Activated effector memory CD4-positive, alpha-beta T cell treated with anti-CD3 and anti-CD28 coated beads, Interleukin-2, amount 50 U/mL, for 16 hours (primary cell): ENCODE measurements around the gene PLEKHG1.

Source experiments
- DNase-seq: peaks from one replicate; pipeline ENCODE4 v3.0.0-alpha.2; 2020

Gene PLEKHG1

DNA sequence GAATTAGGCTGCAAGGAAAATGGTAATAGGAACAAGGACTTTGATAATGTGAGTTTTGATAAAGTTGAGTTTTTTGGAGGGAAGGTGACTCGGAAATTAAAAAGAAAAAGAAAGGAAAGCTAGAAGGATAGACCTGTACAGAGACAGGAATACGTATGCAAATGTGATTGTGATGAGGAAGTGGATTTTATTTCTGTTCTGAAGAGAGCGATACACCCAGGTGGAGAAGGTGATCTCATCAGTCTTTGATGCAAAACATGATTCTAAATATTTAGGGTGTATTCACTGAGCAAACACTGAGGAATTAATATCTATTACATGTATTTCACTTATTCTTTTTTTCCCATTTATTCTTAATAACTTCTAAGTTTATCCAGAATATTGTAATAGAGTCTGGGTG is 9.2 kb upstream of the PLEKHG1 start:
- DNase-seq: no peak

DNA sequence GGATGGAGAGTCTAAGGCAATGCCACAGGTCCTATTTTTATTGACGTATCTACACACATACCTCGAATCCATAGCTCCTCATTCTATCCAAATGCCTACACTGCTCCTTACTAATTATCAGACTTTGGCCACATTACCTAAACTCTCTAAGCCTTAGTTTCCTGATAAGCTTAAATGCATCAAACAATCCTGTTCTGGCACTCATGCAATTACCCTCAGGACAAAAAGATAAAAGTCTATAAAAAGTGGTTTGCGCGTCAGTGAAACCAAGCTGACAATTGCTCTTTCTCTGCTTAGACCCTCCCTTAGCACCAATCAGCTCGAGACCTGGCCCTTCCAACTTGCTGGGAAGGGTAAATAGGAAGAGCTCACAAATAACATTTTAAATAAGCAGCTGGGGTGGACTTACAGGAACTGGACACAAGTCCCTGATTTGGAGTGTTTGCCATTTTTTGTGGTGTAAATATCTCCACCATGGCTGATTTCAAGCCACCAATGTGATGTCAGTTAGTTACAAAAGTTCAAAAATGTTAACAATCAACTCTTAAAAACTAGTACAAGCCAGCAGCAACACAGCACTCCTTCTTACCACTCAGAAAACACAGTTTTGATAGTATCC is 7.2 kb upstream of the PLEKHG1 start:
- DNase-seq: no peak

DNA sequence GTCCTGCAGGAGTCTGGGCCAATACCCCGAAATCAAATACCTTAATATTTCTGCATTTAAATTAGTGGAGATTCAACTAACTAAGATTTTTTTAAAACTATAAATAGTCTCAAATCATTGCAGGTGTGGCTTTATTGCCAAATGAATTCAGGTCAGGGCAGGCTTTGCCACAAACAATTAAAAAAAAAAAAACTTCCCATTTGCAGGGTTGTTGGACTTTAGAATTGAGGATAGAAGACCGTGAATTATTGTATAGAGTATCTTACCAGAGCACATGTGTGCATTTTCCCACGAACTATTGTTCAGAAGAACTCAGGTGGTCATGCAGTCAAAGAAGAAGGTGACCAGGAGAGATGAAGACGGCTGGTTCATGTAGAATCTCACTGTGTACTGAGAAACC is 6.6 kb upstream of the PLEKHG1 start:
- DNase-seq: no peak

DNA sequence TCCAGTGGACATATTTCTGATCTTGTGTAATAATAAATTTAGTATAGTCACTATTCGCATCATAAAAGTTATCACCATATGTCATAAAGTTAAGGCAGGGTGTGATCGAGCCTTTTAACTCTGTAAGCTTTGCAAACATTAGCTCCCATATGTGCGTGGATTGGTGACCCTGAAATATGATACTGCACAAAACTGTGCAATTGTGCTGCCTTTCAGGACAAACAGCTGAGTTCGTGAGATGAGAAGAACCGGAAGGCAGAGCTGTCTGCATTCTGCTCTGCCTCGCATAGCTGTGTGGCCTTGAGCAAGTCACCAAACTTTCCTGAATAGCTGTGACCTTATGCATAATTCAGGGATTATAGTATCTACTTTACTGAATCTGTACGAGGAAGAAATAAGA is 3.2 kb upstream of the PLEKHG1 start:
- DNase-seq: no peak

DNA sequence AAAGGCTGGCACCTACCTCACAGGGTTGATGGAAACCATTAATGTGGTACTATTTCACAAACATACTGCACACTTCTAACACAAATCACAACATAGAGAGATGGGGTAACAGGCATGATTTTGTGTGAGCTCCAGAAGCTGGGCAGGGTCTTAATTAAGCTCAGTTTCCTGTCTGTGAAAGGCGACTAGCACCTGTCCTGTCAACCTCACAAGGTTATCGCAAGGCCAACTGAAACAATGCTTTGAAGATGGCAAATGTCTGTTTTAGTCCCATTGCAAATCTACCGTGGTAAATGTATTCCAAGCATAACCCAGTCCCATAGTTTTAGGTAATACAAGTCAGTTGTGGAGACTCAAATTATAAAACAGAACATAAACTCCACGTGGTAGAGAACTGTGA is 1.3 kb upstream of the PLEKHG1 start:
- DNase-seq: no peak

DNA sequence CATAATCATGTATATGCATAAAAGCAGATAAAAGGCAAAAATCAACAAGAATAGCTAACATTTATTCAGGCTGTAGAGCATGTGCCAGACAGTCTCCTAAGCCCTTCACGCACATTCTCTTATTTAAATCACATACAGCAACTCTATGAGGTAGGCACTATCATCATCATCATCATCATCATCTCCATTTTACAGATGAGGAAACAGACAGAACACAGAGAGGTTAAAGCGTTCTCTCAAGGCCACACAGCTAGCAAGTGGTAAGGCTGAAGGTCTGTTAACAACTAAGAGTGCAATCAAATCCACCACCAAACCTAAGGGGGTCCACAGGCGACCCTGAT is 857 bp upstream of the PLEKHG1 start:
- DNase-seq: no peak

DNA sequence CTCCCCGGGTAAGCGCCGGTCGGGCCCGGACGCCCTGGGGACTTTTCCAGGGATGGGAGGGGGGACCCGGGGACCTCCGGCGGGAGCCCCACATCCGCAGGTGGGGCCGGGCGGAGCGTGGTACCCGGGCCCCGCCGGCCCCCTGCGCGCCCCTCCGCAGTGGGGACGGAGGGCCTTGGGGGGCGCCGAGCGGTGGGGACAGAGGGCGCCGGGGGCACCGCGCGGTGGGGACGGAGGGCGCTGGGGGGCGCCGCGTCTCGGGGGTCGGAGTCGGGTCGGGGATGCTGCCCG is 270 bp downstream of the PLEKHG1 start:
- no peak for DNase-seq

DNA sequence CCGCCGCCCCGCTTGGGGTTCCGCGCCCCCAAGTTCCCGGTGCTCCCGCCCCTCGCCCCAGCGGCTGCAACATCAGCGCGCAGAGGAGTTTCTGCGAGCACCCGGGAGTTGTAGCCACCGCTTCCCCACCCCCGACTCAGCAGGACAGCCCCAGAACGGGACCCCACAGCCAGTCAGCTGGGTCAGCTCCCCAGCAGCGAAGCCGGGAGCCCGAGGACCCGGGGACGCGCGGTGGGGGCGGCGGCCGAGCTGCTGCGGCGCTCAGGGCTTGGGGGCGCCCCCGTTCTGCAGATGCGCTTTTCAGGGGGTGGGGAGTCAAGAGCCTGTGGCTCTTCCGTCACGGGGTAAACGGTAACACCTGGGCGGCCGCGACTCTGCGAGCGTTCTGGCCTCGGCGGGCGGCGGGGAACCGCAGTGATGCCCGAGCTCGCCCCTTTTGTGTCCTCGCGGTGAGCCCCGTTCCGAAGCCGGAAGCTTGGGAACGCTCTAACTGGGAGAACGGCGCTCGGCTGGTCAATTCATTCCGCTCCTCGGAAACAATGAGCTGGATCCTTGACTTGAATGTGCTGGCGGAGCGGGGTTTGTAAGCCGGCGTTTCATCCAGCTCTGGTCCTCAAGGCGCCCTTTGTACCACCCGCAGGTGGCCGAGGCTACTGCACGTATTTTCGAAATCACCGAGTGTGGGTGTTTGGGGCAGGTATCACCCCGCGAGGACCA is 774 bp downstream of the PLEKHG1 start:
- peak; percentile 84 for DNase-seq

DNA sequence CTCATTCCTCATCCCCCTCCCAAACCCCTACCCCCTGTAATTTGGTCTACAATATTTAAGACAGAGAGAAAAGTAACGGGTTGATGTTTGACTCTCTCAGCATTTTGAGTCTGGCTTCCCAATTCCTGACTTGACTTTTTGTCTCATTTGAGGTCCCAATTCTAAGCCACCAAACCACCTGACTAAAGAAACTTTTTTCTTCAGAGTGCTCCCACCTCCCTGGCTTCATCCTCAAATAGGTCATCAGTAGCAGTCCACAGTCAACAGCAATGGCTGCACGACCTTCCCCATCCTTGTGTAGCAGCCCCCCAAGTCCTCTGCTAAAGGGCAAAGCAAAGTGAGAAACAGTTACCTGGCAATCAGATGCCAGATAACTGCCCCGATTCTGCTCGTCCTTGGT is 1.8 kb downstream of the PLEKHG1 start:
- DNase-seq: no peak

DNA sequence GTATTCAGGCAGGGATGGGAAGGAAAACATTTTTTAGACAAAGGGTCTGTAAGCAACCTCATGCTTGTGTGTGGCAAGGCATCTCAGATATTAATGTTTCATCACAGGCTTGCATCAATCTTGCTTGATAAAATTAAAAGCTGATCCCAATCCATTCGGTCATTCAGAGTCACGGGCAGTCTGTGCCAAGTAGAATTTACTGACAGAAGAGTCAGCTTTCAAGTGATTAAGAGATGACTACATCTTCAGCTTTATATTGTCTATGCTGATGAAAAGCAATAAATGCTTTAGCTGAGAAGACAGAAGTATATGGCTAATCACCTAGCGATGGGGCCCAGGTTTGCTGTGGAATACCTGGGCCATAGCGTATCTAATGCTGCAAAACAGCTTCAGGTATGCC is 3.5 kb downstream of the PLEKHG1 start:
- no peak for DNase-seq

DNA sequence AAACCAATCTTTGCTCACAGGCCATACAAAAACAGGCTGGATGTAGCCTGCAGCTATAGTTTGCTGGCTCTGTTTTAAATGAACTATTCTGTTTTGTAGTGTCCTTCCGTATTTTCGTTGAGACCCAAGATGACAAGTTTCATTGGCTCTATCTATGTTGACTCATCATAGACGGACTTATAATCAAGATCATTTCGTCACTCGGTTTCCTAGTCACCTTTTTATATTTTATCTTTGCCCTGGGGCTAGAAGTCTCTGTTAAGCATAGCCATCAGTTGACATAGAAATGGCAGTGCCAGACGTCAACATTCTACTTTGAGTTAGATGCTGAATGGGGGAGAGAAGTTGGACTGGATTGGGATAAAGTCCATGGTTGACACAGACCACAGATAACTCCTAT is 4.8 kb downstream of the PLEKHG1 start:
- DNase-seq: no peak

DNA sequence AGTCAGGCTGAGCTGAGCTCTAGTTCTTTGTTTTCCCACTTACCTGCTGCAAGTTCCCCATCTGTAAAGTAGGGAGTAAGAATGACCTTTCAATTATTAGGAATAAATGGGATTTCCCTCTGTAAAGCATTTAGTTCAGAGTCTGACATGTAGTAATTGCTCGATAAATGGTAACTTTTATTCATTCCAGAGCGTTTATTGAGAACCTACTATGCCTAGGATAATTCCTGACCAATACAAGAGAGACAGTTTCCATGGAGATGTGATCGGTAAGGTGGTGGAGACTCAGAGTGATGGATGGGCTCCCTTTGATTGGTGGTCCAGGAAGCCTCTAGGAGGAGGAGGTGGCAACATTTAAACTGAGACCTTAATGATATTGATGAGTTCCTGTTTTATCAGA is 5.6 kb downstream of the PLEKHG1 start:
- DNase-seq: no peak

DNA sequence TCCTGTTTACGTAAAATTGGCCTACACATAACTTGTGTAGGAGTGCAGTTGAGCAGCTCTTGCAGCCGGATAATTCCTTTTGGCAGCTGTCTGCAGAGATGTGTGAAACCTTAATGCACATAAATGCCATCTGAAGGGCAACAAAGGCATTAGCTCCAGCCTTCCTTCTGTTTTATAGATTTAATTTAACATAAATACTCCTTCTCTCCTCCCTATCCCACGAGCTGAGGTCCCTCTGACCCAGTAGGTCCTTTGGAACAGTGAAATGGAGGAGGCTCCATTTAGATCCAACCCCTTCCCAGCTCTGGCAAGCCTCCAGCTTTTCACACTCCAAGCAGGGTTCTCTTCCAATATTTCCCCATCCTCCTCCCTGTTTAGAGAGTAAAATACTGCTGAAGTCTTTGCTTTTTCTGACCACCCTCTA is 6.5 kb downstream of the PLEKHG1 start:
- DNase-seq: no peak

DNA sequence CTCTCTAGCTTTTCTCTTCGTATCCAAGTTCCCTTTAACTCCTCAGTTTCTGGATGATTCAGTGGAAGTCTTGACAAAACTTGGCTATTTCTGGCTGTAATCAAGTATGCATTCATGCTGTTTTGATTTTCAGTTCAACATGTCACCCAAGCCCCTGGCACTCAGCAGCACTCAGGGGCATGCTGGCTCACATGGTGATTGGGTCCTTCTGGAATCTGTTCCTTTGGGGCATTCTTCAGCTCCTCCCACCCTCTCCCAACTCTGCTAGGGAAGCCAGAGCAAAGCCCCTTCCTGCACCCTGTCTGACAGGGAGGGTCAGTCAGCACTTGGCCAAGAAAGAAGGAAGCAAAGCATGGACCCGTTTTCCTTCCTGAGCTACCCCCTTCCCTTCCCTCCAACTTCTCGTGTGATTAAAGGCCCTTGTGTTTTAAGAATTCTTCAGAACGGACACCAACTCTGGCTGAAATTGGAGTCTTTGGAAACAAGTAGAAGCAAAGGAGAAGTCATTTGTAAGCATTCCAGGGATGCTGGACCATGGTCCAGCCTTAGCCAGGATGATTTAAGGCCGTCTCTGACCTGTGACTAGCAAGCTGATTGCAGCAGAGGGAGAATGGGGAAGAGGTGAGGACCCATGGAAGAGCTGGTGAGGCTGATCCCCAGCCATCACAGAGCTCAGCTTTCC is 7.1 kb downstream of the PLEKHG1 start:
- no peak for DNase-seq

DNA sequence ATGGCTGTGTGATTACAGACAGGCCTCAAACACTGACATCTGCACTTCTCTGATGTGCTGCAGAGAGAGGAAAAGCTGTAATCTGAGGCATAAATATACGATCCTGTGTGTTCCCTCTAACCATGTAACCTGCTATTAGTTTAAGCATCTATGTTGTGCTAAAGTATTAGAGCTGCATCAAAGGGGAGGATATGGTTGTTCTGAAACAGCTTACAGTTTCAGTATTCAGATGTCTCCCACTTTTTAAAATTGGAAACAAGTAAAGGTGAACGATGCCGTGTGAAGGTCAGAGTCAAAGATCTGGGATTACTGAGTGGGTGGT is 7.6 kb downstream of the PLEKHG1 start:
- no peak for DNase-seq

DNA sequence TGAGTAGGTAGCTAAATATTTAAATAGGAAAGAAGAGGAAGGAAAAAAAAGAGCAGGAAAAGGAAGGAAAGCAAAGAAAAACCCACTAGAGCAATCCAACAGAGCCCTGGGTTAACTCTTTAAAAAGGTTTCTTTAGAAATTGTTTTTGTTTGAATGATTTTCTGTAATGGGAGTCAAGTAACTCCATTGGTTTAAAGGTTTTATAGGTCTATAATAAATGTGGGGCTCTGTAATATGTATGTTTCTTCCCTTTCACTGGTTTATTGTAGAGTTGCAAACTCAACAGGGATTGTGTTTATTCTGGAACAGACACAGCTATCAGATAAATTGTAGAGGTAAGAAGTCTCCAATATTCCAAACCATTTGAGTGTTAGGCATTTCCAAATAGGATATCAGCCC is 10.9 kb downstream of the PLEKHG1 start:
- DNase-seq: no peak

DNA sequence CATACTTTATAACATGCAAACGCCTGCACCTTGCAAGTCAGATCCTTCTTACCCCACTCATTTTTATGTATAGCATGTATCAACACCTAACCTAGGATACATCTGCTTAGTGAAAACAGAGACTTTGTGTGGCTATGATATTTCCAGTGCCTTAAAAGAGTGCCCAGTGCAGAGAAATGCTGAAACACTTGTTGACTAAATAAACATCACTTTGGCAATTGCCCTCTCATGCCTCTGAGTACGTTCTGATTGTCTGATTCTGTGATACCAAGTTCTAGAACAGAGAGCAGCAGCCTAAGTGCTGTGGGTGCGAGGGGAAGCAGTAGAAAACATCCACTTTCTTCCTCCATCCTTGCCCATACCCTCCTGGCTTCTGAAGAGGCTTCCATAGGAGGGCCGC is 13.6 kb downstream of the PLEKHG1 start:
- no peak for DNase-seq

DNA sequence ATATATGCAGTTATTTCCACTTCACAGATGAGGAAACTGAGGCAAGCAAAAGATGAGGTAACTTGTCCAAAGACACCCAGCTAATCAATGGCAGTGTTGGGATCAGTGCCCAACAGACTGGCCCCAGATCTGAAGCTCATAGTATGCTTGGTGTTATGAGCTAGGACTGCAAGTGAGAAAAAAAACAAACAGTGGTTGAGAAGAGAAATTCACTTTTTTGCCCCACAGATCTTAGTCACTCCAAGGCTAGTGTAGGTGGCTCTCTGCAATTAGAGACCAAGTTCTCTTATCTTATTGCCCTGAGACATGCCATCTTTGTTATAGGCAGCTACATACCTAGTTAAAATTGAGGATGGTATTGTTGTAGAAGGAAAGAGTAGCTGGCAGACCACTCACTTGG is 16.3 kb downstream of the PLEKHG1 start:
- no peak for DNase-seq

DNA sequence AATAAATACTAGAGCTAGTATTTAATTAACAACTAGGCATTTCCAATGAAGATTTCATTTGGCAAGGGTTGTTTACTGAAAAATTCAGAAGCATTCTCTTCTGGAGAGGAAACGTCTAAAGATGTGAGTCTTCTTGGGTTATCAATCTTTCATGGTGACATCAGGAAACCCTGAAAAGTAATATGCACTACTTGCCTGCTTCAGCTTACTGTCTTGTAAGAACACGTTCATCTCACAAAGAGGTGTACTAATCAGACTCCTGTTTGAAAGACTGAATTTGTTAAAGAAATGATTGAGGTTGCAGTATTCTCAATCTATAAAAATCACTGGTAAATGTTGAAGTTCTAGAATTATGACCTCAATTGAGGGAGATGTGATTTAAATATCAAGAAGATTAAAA is 16.9 kb downstream of the PLEKHG1 start:
- DNase-seq: no peak

DNA sequence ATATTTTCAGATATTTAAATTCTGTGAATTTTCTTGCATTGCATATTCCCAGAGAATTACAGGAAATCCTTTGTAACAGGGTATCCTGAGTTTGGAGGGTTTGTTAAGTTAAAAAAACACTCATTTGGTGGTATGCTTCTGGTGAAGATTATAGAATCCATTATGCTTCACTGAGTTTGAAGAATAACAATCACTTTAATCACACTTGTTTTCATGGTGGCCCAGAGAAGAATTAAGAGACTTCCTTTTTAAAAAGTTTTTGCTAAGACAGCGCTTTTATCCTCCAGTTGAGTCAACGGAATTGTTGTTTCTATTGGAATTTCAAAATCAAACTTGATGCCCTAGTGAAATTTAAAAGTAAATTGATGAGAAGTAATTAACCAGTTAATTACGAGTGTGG is 17.4 kb downstream of the PLEKHG1 start:
- no peak for DNase-seq

DNA sequence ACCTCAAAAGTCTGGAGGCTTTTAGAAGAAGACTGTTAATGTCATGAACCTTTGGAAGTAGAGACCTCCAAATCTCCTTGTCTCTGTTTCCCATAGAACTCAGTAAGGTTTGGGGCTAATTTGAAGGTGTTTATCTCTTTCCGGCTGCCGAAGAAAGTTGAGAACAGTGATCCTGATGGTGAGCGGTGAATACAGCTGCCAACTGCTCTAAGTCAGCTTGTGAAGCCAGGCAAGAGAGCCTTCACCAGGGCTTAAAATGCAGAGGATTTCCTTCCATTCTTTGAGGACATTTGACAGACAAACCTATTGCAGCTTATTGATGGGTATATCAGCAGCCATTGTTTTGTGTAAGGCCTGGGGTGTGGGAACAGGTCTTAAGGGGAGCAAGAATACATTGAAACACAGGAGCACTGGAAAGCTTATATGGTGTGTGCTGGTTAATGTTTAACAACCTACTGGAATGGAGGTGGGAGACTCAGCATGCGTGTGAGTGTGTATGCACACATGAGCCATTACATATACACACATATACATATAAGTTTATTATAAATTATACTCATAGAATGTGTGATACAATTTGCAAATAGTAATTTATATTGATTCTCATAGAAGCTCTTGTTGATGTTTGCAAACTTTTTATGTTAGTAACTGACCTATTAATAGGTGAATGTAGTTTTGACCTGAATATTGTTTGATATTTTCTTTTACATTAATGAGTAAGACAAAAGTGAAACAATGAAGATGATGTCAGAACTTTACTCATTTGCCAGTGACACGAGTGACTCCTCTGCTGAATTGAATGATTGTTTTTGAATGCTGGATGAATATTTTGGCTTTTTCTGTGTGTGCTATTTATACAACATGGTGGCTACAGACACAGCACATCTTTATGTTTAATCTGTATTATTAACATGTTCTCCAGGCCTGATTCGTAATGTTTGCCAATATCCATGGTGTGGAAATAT is 18.1 kb downstream of the PLEKHG1 start:
- DNase-seq: no peak

DNA sequence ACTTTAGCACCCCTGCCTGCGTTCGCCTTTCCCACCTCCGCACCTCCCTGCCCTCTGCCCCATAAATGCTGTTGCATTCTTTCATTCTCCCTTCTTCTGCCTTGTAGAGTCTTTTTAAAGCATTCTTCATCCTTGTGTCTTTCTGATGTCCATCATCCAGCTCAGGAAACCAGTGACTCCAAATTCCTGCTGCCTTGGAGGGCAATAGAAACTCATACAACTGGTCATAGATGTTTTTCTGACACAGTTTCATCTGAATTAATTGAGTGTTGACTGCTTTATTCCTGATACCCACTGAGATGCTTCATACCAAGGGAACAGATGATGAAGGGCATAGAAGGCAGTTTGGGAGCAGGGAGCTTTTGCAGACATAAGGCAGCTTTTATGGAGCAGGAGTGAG is 19.6 kb downstream of the PLEKHG1 start:
- no peak for DNase-seq

DNA sequence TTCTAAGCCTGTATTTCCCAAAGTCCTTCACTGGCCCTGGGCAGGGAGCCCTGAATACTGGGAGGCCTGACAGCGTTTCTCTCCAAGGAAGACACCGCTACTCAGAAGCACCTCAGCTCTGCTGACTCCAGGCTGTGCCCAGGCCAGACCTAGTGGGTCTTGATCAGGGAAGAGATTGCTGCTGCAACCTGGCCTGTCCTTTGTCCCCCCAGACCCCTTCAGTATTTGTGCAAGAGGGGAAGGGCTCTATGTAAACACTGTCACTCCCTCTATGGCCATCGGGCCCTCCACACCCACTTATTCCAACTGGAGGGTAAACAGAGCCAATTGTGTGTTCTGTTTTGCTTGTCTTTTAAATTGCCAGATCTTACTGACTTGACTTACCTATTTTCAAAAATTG is 20.6 kb downstream of the PLEKHG1 start:
- no peak for DNase-seq

DNA sequence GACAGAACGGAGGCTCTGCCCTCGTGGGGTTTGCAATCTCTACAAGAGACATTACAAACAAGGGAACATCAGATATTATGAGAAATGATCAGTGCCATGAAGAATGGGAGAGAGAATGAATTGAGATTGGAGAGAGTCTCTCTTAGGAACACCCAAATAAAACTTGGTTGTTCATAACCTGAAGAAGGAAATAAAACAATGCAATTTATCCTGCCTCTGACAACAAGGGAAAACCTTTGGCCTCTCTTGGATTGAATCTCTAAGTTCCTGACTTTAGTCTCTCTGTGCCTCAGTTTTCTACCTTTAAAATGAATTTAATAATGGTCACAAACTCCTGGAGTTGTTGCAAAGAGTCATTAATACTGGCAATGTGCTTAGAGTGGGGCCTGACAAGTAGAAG is 21.1 kb downstream of the PLEKHG1 start:
- no peak for DNase-seq
